ENCODE results near the gene LLCFC1. TPM values are rescaled to one million over a fixed set of nuclear protein-coding genes. Genes with fewer than 3 reads are reported as not detected.

LLCFC1 gene
- total RNA-seq, 2 experiments from 2014 or later, result not detected

DNA sequence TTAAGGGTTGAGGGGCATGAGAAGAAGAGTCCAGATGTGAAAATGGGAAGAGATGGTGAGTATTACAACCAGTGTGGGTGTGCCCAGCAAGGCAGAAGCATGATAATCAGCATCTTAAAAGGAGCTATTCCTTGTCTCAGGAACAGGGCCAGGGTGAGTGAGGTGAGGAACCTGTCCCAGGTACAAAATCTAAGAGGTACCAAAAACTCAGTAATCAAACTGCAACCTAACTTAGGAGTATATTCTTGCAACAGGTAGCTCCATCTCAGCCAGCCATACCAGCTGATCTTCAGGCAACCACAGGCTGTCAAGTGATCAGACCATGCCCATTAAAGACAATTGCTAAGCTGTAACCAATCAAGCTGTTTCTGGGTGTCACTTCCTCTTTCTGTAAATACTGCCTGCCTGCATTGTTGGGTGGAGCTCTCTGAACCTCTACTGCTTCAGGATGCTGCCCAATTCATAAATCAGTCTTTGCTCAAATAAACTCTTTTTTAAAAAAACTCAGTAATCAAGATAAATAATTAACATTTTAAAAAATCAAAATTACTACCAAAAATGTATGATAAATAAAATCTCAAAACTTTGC, 15.5 kb downstream of the LLCFC1 start:
- ChIA-PET CTCF (ENCODE audit: unreplicated experiment) (no interaction called here), POLR2A (interaction anchor here (0.6 to 1.6 kb wide), 3 partner anchors 36 to 82 kb away, joined by 3 to 4 read pairs (median 4); no protein-coding TSS in a partner anchor)
- H3K9me3 ChIP-seq (ENCODE audit: low read length), result peaks cover 14% of the 10 kb centered on the region; the same call in 1 of the 2 replicates
- H3K79me2 ChIP-seq (ENCODE audit: insufficient read depth, low read depth, low read length), result no peaks in the 10 kb centered on the region
- peak; percentile 47 for DNase-seq (ENCODE audit: low spot score)
- H3K9me2 ChIP-seq (ENCODE audit: insufficient read depth, low read length), result no peaks in the 10 kb centered on the region
- TF ChIP-seq, protein P1, sequence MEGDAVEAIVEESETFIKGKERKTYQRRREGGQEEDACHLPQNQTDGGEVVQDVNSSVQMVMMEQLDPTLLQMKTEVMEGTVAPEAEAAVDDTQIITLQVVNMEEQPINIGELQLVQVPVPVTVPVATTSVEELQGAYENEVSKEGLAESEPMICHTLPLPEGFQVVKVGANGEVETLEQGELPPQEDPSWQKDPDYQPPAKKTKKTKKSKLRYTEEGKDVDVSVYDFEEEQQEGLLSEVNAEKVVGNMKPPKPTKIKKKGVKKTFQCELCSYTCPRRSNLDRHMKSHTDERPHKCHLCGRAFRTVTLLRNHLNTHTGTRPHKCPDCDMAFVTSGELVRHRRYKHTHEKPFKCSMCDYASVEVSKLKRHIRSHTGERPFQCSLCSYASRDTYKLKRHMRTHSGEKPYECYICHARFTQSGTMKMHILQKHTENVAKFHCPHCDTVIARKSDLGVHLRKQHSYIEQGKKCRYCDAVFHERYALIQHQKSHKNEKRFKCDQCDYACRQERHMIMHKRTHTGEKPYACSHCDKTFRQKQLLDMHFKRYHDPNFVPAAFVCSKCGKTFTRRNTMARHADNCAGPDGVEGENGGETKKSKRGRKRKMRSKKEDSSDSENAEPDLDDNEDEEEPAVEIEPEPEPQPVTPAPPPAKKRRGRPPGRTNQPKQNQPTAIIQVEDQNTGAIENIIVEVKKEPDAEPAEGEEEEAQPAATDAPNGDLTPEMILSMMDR (conservative IDR thresholded peaks at IDR 0.05; ENCODE audit: low read length), result no peak
- TF ChIP-seq EZH2phosphoT487 (IDR thresholded peaks at IDR 0.05; ENCODE audit: borderline replicate concordance, low read depth, low read length), result no peak
- no peaks in the 10 kb centered on the region for H3K4me1 ChIP-seq (ENCODE audit: insufficient read depth, low read length, poor library complexity, severe bottlenecking)
- no peak overlapping the region for H3K27ac ChIP-seq (ENCODE audit: low read depth, low read length, poor library complexity, severe bottlenecking)
- H4K20me1 ChIP-seq (ENCODE audit: insufficient read depth, low read length), result no peaks in the 10 kb centered on the region
- no peaks in the 10 kb centered on the region for H3K36me3 ChIP-seq (ENCODE audit: insufficient read depth, low read length)
- H2AFZ ChIP-seq (ENCODE audit: low read length), result no peak overlapping the region
- intact Hi-C loops (cut with micrococcal nuclease; ENCODE audit: unreplicated experiment), result no loop called here
- H3K4me2 ChIP-seq (ENCODE audit: low read length), result no peak overlapping the region
- no peak overlapping the region for H3K4me3 ChIP-seq (ENCODE audit: low read depth, low read length, poor library complexity, severe bottlenecking)
- BruUV-seq (replicated peaks), result no TSS peak

DNA sequence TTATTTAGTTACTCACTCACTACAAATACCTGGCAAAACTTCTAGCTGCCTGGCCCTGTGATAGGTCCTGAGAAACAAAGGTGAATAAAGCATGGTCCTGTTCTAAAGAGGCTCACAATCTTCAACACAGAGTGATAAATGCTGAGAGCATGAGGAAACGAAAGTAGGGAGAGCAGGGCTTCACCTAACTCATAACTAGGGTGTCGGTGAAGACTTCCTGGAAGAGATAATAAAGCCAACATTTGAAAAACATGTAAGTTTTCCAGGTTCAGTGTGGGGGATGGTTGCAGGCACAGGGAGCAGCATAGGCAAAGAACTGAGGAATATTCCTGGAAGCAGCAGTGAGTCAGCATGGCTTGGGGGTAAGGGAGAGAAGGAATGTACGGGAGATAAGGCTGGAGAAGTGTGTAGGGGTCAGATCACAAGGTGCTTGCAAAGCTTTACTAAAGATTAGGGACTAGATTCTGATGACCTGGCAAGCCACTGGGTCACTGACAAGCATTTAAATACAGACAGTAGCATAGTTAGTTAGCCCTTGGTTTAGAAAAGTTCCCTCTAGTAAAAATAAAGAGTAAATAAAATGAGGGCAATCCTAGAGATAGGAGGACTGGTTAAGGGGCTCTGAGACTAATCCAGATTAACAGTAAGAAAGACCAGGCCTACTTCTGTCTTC, 17.8 kb downstream of the LLCFC1 start:
- BruUV-seq (replicated peaks), result no TSS peak
- H3K27ac ChIP-seq (ENCODE audit: low read depth, low read length, poor library complexity, severe bottlenecking), result no peak overlapping the region
- peaks cover 14% of the 10 kb centered on the region; the same call in 1 of the 2 replicates for H3K9me3 ChIP-seq (ENCODE audit: low read length)
- H3K4me3 ChIP-seq (ENCODE audit: low read depth, low read length, poor library complexity, severe bottlenecking), result no peak overlapping the region
- no peaks in the 10 kb centered on the region for H4K20me1 ChIP-seq (ENCODE audit: insufficient read depth, low read length)
- no peaks in the 10 kb centered on the region for H3K36me3 ChIP-seq (ENCODE audit: insufficient read depth, low read length)
- H3K4me2 ChIP-seq (ENCODE audit: low read length), result no peak overlapping the region
- no peak overlapping the region for H2AFZ ChIP-seq (ENCODE audit: low read length)
- DNase-seq (ENCODE audit: low spot score), result no peak
- no peak for TF ChIP-seq EZH2phosphoT487 (IDR thresholded peaks at IDR 0.05; ENCODE audit: borderline replicate concordance, low read depth, low read length)
- TF ChIP-seq, protein P1 (conservative IDR thresholded peaks at IDR 0.05; ENCODE audit: low read length), result no peak
- CTCF ChIA-PET (ENCODE audit: unreplicated experiment), result no interaction called here
- POLR2A ChIA-PET, result no interaction called here
- H3K4me1 ChIP-seq (ENCODE audit: insufficient read depth, low read length, poor library complexity, severe bottlenecking), result no peaks in the 10 kb centered on the region
- no peaks in the 10 kb centered on the region for H3K79me2 ChIP-seq (ENCODE audit: insufficient read depth, low read depth, low read length)
- intact Hi-C loops (cut with micrococcal nuclease; ENCODE audit: unreplicated experiment), result no loop called here
- no peaks in the 10 kb centered on the region for H3K9me2 ChIP-seq (ENCODE audit: insufficient read depth, low read length)

DNA sequence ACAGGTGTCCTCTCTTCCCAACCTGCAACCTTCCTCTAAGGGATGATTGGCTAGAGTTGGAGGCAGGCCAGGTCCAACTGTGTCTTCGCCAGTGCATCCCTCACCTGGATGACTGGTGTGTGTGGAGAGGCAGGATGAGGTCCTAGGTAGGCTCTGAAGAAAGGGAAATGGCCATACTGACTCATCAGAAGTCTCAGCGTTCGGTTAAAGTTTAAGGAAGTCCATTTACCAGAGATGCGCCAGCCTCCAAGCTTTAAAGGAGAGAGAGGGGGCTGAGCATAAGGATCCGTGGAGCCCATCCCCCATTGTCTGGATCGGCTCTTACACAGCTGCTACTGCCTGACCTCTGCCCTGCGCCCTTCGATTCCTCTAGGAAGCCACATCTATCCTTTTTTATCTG, 18.4 kb downstream of the LLCFC1 start:
- peaks cover 14% of the 10 kb centered on the region; the same call in 1 of the 2 replicates for H3K9me3 ChIP-seq (ENCODE audit: low read length)
- H3K9me2 ChIP-seq (ENCODE audit: insufficient read depth, low read length), result no peaks in the 10 kb centered on the region
- no peaks in the 10 kb centered on the region for H3K4me1 ChIP-seq (ENCODE audit: insufficient read depth, low read length, poor library complexity, severe bottlenecking)
- H2AFZ ChIP-seq (ENCODE audit: low read length), result no peak overlapping the region
- TF ChIP-seq, protein P1 (conservative IDR thresholded peaks at IDR 0.05; ENCODE audit: low read length), result no peak
- no peak for TF ChIP-seq EZH2phosphoT487 (IDR thresholded peaks at IDR 0.05; ENCODE audit: borderline replicate concordance, low read depth, low read length)
- no peak for DNase-seq (ENCODE audit: low spot score)
- H3K27ac ChIP-seq (ENCODE audit: low read depth, low read length, poor library complexity, severe bottlenecking), result no peak overlapping the region
- H3K79me2 ChIP-seq (ENCODE audit: insufficient read depth, low read depth, low read length), result no peaks in the 10 kb centered on the region
- ChIA-PET CTCF (ENCODE audit: unreplicated experiment) (no interaction called here), POLR2A (no interaction called here)
- intact Hi-C loops (cut with micrococcal nuclease; ENCODE audit: unreplicated experiment), result no loop called here
- no TSS peak for BruUV-seq (replicated peaks)
- H3K4me3 ChIP-seq (ENCODE audit: low read depth, low read length, poor library complexity, severe bottlenecking), result no peak overlapping the region
- no peaks in the 10 kb centered on the region for H3K36me3 ChIP-seq (ENCODE audit: insufficient read depth, low read length)
- no peak overlapping the region for H3K4me2 ChIP-seq (ENCODE audit: low read length)
- no peaks in the 10 kb centered on the region for H4K20me1 ChIP-seq (ENCODE audit: insufficient read depth, low read length)

Data from OCI-LY7 (cell line).